Activated CD4-positive, alpha-beta memory T cell treated with anti-CD3 and anti-CD28 coated beads for 36 hours (primary cell): ENCODE data around the gene UCHL3. TPM values are rescaled to one million over a fixed set of nuclear protein-coding genes. Genes with fewer than 3 reads are reported as not detected.
A peak's percentile ranks its signal among the peaks of the same experiment; 100 is the strongest.

Experiments
- CTCF ChIA-PET: fragments of 350-600 bp; sonication (Branson Sonifier 250); formaldehyde crosslinking; loops from one replicate; lab custom pipeline; 2021; ENCODE audit warnings: antibody characterized with exemption, inconsistent platforms; lab: Charles Lee
- POLR2A ChIA-PET: fragments of 350-600 bp; sonication (Branson Sonifier 250); formaldehyde crosslinking; loops from one replicate; lab custom pipeline; 2021; ENCODE audit warnings: antibody characterized with exemption; lab: Charles Lee
- DNase-seq: peaks from one replicate; pipeline ENCODE4 v3.0.0-alpha.2; 2020
- H3K27ac Mint-ChIP-seq: one replicate; pipeline ENCODE4 v1.8.0; 2021; ENCODE audit warnings: mixed read lengths
- H3K27me3 Mint-ChIP-seq: one replicate; pipeline ENCODE4 v1.8.0; 2021; ENCODE audit warnings: mixed read lengths
- H3K36me3 Mint-ChIP-seq: one replicate; pipeline ENCODE4 v1.8.0; 2021; ENCODE audit warnings: mixed read lengths
- H3K4me1 Mint-ChIP-seq: one replicate; pipeline ENCODE4 v1.8.0; 2021; ENCODE audit warnings: low read depth, mixed read lengths
- H3K4me3 Mint-ChIP-seq: one replicate; pipeline ENCODE4 v1.8.0; 2021; ENCODE audit warnings: mild to moderate bottlenecking, mixed read lengths
- H3K9me3 Mint-ChIP-seq: one replicate; pipeline ENCODE4 v1.8.0; 2021; ENCODE audit warnings: mixed read lengths
- intact Hi-C: fragments of 100-400 bp; cut with micrococcal nuclease; formaldehyde crosslinking; loops from one replicate; pipeline ENCODE4 v1.15.1; 2023
- total RNA-seq, 2 experiments: library from RNA; stranded (reverse); gene quantifications; one replicate each; pipeline ENCODE4 v1.2.3, GENCODE V29; 2021

UCHL3 gene
- total RNA-seq, 2 experiments from 2014 or later = 39.1 to 42.6 TPM

DNA sequence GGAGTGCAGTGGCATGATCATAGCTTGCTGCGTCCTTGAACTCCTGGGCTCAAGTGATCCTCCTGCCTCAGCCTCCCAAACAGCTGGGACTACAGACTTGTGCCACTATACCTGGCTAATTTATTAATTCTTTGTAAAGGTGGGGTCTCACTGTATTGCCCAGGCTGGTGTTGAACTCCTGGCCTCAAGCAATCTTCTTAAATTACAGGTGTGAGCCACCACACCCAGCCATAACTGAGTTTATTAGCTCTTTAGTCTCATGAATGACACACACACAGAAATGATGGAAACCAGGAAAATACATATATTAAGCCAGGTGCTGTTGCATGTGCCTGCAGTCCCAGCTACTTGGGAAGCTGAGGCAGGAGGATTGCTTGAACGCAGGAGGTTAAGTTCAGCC is 53.4 kb downstream of the UCHL3 start:
- Mint-ChIP-seq H3K4me1 (no peaks in the 10 kb centered on the region), H3K4me3 (no peak overlapping the region), H3K27me3 (no peaks in the 10 kb centered on the region), H3K36me3 (peaks cover 25% of the 10 kb centered on the region), H3K9me3 (no peaks in the 10 kb centered on the region), H3K27ac (no peak overlapping the region)
- CTCF ChIA-PET = interaction anchor here (0.6 to 0.8 kb wide), 2 partner anchors 10 to 65 kb away, joined by 3 read pairs; no protein-coding TSS in a partner anchor
- no peak for DNase-seq
- intact Hi-C loops = no loop called here
- POLR2A ChIA-PET = no interaction called here

DNA sequence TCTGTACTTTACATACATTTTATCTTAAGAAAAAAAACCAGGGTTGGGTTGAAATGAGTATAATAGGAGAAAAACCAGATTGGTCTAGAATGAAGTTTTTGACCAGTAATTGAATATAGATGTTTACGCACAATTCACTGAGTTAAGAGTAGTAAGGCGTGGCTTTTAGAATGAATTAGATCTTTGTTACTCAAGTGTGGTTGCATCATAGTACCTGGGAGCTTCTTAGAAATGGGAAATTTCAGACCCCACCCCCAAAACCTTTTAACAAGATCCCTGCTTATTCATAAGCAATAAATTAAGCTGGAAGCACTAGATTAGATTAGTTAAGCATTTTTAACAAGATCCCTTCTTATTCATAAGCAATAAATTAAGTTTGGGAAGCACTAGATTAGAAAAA is 57.9 kb downstream of the UCHL3 start:
- ChIA-PET POLR2A (no interaction called here), CTCF (interaction anchor here (0.6 kb wide), 1 partner anchor 79 kb away, joined by 5 read pairs; no protein-coding TSS in a partner anchor)
- no peaks in the 10 kb centered on the region for H3K27me3 Mint-ChIP-seq
- H3K4me1 Mint-ChIP-seq = no peaks in the 10 kb centered on the region
- H3K27ac Mint-ChIP-seq = no peak overlapping the region
- H3K36me3 Mint-ChIP-seq = peaks cover 15% of the 10 kb centered on the region
- H3K9me3 Mint-ChIP-seq = no peaks in the 10 kb centered on the region
- no peak for DNase-seq
- intact Hi-C loops = no loop called here
- H3K4me3 Mint-ChIP-seq = no peak overlapping the region

GRCh38 chr13:75610466-75610865 is 60.9 kb downstream of the UCHL3 start:
- intact Hi-C loops = no loop called here
- no peak overlapping the region for H3K4me3 Mint-ChIP-seq

DNA sequence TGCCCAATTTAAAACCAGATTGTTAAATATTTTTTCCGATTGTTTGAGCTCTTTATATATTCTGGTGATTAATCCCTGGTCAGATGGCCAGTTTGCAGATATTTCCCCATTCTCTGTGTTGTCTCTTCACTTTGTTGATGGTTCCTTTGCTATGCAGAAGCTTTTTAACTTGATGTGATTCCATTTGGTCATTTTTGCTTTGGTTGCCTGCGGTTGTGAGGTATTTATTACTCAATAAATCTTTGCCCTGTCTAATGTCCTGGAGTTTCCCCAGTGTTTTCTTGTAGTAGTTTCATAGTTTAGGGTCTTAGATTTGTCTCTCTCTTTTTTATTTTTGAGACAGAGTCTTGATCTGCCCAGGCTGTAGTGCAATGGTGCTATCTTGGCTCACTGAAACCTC is 62.8 kb downstream of the UCHL3 start:
- Mint-ChIP-seq H3K4me3 (no peak overlapping the region), H3K36me3 (peaks cover 20% of the 10 kb centered on the region), H3K27ac (no peak overlapping the region), H3K27me3 (no peaks in the 10 kb centered on the region), H3K9me3 (no peaks in the 10 kb centered on the region), H3K4me1 (no peaks in the 10 kb centered on the region)
- CTCF ChIA-PET = interaction anchor here (0.6 kb wide), 1 partner anchor 83 kb away, joined by 3 read pairs; no protein-coding TSS in a partner anchor
- intact Hi-C loops = no loop called here
- DNase-seq = no peak
- POLR2A ChIA-PET = no interaction called here

More at GRCh38 chr13:75610466-75610865, 60.9 kb downstream of the UCHL3 start:
- peaks cover 20% of the 10 kb centered on the region for H3K36me3 Mint-ChIP-seq
- DNase-seq = no peak
- POLR2A ChIA-PET = no interaction called here
- CTCF ChIA-PET = no interaction called here
- no peaks in the 10 kb centered on the region for H3K27me3 Mint-ChIP-seq
- H3K4me1 Mint-ChIP-seq = no peaks in the 10 kb centered on the region
- H3K27ac Mint-ChIP-seq = no peak overlapping the region
- no peaks in the 10 kb centered on the region for H3K9me3 Mint-ChIP-seq

GRCh38 chr13:75617230-75617629 is 67.6 kb downstream of the UCHL3 start:
- Mint-ChIP-seq H3K27ac (no peak overlapping the region), H3K4me3 (no peak overlapping the region), H3K27me3 (no peaks in the 10 kb centered on the region), H3K9me3 (no peaks in the 10 kb centered on the region), H3K36me3 (peaks cover 13% of the 10 kb centered on the region), H3K4me1 (no peaks in the 10 kb centered on the region)
- CTCF ChIA-PET = no interaction called here
- POLR2A ChIA-PET = no interaction called here
- no peak for DNase-seq
- intact Hi-C loops = no loop called here

- intact Hi-C loops = no loop called here
- CTCF ChIA-PET = no interaction called here
- H3K9me3 Mint-ChIP-seq = no peaks in the 10 kb centered on the region
- H3K4me1 Mint-ChIP-seq = no peaks in the 10 kb centered on the region
- no peak overlapping the region for H3K4me3 Mint-ChIP-seq
- H3K27me3 Mint-ChIP-seq = no peaks in the 10 kb centered on the region
- DNase-seq = no peak
- peaks cover 12% of the 10 kb centered on the region for H3K36me3 Mint-ChIP-seq
- H3K27ac Mint-ChIP-seq = no peak overlapping the region
- POLR2A ChIA-PET = no interaction called here
Observed at GRCh38 chr13:75618308-75618707, 68.7 kb downstream of the UCHL3 start.

- peaks cover 17% of the 10 kb centered on the region for H3K36me3 Mint-ChIP-seq
- POLR2A ChIA-PET = no interaction called here
- no peak overlapping the region for H3K27ac Mint-ChIP-seq
- intact Hi-C loops = no loop called here
- no peaks in the 10 kb centered on the region for H3K9me3 Mint-ChIP-seq
- no peak for DNase-seq
- H3K27me3 Mint-ChIP-seq = no peaks in the 10 kb centered on the region
- H3K4me1 Mint-ChIP-seq = no peaks in the 10 kb centered on the region
- no peak overlapping the region for H3K4me3 Mint-ChIP-seq
- CTCF ChIA-PET = no interaction called here
Observed at GRCh38 chr13:75620020-75620419, 70.4 kb downstream of the UCHL3 start.

GRCh38 chr13:75621147-75621546 is 71.6 kb downstream of the UCHL3 start:
- no peak overlapping the region for H3K4me3 Mint-ChIP-seq
- POLR2A ChIA-PET = interaction anchor here (0.6 kb wide), 1 partner anchor 328 kb away, joined by 5 read pairs; no protein-coding TSS in a partner anchor
- CTCF ChIA-PET = no interaction called here
- H3K4me1 Mint-ChIP-seq = no peaks in the 10 kb centered on the region
- no peak overlapping the region for H3K27ac Mint-ChIP-seq
- H3K27me3 Mint-ChIP-seq = no peaks in the 10 kb centered on the region
- no peaks in the 10 kb centered on the region for H3K9me3 Mint-ChIP-seq
- no peak for DNase-seq
- H3K36me3 Mint-ChIP-seq = peaks cover 26% of the 10 kb centered on the region
- intact Hi-C loops = no loop called here

- Mint-ChIP-seq H3K4me1 (peaks cover 5% of the 10 kb centered on the region), H3K36me3 (peaks cover 17% of the 10 kb centered on the region), H3K27me3 (no peaks in the 10 kb centered on the region), H3K9me3 (no peaks in the 10 kb centered on the region), H3K27ac (no peak overlapping the region), H3K4me3 (no peak overlapping the region)
- ChIA-PET POLR2A (no interaction called here), CTCF (no interaction called here)
- intact Hi-C loops = no loop called here
- no peak for DNase-seq
Observed at GRCh38 chr13:75628801-75629200, 79.2 kb downstream of the UCHL3 start.

GRCh38 chr13:75633285-75633684 is 83.7 kb downstream of the UCHL3 start:
- DNase-seq = no peak
- Mint-ChIP-seq H3K4me3 (no peak overlapping the region), H3K4me1 (peaks cover 10% of the 10 kb centered on the region), H3K36me3 (no peaks in the 10 kb centered on the region), H3K9me3 (no peaks in the 10 kb centered on the region), H3K27me3 (peaks cover 10% of the 10 kb centered on the region), H3K27ac (no peak overlapping the region)
- intact Hi-C loops = loop anchor here (10.0 kb wide), 1 partner anchor 268 kb away; no protein-coding TSS in a partner anchor
- ChIA-PET CTCF (no interaction called here), POLR2A (no interaction called here)

DNA sequence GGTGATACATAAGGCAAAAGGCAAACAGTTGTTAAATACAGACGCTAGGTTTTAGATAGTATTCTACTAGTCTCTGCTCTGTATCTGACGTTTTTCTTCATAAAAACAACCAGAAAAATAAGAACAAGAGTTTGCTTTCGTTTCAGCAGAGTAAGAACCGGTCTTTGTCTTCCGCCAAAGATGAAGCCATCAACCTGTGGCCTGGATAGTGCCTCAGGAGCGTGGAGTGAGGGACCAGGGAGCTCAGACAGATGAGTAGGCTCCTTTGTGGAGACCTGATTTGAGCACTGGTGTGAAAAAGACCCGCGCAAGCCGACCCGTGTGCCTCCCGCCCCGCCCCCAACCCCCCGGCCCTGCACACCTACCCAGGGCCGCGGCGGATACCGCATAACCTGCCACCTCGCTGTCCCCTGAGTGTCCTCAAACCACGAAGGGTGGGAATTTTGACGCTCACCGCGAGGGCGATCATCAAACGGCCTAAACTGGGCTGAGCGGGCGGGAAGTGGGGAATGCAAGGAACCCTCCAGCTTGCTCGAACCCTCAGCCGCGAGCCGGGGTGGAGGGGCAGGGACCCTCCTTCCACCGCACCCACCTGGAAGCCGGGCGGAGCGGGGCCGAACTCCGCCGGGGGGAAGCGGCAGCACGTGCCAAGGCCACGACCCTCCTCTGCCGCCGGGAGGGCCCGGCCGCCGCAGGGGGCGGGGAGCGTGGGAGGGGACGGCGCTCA is 85.7 kb downstream of the UCHL3 start:
- CTCF ChIA-PET = interaction anchor here (0.6 to 1.0 kb wide), 2 partner anchors 61 to 339 kb away, joined by 3 read pairs; no protein-coding TSS in a partner anchor
- POLR2A ChIA-PET = no interaction called here
- H3K27ac Mint-ChIP-seq = no peak overlapping the region
- no peaks in the 10 kb centered on the region for H3K36me3 Mint-ChIP-seq
- peak overlapping the region; percentile 35 for H3K4me3 Mint-ChIP-seq
- no peaks in the 10 kb centered on the region for H3K9me3 Mint-ChIP-seq
- intact Hi-C loops = loop anchor here (10.0 kb wide), 1 partner anchor 270 kb away; no protein-coding TSS in a partner anchor
- DNase-seq = no peak
- H3K4me1 Mint-ChIP-seq = peaks cover 10% of the 10 kb centered on the region
- H3K27me3 Mint-ChIP-seq = peaks cover 10% of the 10 kb centered on the region

GRCh38 chr13:75635828-75636435 is 86.3 kb downstream of the UCHL3 start, which contains the start of gene LMO7:
Gene LMO7, plus strand, starts transcription at chr13:75636330. Its CDS starts 328 bp downstream, at chr13:75636658.
- ChIA-PET CTCF (interaction anchor here (0.6 to 1.0 kb wide), 2 partner anchors 60 to 340 kb away, joined by 3 read pairs; no protein-coding TSS in a partner anchor), POLR2A (no interaction called here)
- intact Hi-C loops = loop anchor here (1.0 to 10.0 kb wide), 2 partner anchors 87 to 271 kb away; partner anchors contain the start of gene UCHL3
- peak; percentile 59 for DNase-seq
- peak within 1 kb of the TSS; percentile 74 for H3K4me3 Mint-ChIP-seq
- H3K36me3 Mint-ChIP-seq = no peaks in the 10 kb centered on the region
- peaks cover 10% of the 10 kb centered on the region for H3K27me3 Mint-ChIP-seq
- H3K4me1 Mint-ChIP-seq = peaks cover 10% of the 10 kb centered on the region
- no peak within 1 kb of the TSS for H3K27ac Mint-ChIP-seq
- no peaks in the 10 kb centered on the region for H3K9me3 Mint-ChIP-seq
